Activated CD8-positive, alpha-beta memory T cell treated with anti-CD3 and anti-CD28 coated beads, Interleukin-2, amount 50 U/mL, for 48 hours (primary cell): Measurements from ENCODE around the gene COX8A.
"Not testable (repeated sequence)": the region's sequence is repeated elsewhere in the genome, so short reads cannot be mapped to it uniquely, and the experiment has no call there.

Source experiments
- DNase-seq: peaks from one replicate; pipeline ENCODE4 v3.0.0-alpha.2; 2020

Gene COX8A

DNA sequence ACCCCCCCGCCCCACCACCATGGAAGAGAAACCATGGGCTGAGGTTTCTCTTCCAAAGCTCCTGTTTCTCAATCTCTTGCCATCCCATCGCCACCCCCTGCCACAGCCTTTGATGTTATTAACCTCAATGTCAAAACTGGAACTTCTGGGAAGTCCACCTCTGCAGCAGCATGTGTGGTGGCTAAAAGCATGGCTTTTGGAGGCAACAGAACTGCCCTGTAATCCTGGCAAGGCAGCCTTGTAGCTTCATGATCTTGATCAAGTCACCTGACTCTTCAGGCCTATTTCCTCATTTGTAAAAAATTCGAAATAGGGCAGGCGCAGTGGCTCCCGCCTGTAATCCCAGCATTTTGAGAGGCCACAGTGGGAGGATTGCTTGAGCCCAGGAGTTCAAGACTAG, 3.5 kb upstream of the COX8A start:
- DNase-seq, result no peak

DNA sequence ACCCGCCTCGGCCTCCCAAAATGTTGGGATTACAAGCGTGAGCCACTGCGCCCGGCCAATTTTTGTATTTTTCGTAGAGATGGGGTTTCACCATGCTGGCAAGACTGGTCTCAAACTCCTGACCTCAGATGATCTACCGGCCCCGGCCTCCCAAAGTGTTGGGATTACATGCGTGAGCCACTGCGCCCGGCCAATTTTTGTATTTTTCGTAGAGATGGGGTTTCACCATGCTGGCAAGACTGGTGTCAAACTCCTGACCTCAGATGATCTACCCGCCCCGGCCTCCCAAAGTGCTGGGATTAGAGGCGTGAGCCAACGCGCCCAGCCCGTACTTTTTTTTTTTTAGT, 535 bp upstream of the COX8A start:
- DNase-seq, result not testable (repeated sequence)

DNA sequence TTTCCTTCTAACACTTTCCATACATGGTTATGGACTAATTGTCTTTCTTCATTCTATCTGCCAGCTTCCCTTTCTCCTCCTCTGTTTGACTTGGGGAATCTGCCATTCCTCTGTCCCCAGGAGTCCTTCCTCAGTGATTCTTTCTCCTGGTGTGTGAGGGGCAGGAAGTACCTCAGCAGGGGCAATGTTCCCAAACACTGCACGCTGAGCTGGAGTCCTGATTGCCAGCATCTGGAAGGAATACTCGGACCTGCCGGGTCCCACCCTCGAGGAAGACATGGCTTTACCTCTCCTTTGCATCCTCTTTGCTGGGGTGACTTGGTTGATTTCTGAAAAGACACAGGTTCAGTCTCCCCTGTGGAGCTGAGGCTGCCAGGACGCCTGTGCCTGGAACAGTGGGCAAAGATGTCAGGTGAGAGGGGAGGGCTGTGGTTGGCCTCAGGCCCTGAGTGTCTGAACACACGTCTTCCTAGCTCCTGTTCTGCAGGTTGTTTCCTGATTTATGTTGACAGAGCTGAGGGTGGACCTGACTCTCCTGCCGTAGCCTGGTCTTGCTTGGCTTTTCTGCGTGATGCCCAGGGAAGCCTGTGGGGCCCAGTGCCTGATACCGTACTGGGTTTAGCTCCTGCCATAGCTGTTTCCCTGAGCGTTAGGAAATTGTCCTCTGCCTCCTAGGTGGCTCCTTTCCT, 4.3 kb downstream of the COX8A start:
- DNase-seq, result no peak

DNA sequence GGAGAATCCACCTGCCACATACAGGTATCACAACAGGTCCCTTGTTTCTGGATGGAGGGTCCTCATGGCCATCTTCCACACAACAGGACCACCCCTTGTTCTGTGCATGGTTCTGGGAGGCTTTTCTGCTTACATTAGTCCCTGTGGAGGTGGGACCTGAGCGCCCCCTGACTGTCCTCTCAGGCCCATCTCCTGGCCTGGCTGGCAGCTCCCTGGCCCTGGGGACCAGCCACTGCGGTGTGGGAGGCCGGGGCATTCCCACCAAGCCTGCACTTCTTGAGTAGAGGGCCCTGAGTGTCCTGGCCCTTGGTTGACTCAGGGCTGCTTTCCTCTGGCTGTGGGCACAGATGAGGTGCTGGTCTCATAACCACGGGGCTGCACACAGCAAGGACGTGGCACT, 5.0 kb downstream of the COX8A start:
- DNase-seq, result no peak

DNA sequence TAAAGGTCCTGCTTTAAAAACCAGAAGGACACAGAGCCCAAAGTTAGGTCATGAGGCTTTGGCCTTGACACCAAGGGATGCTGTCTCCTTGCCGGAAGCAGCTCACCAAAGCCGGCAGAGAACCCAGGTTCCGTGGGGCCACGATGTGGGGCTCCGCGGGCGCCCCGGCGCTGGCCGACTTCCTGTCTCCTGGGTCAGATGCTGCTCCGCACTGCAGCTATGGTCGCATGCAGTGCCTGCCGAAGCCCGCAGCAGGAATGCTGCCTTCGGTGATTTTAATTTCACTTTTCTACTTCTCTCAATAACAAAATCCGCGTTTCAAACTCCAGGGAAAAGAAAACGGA, 11.4 kb downstream of the COX8A start:
- peak; percentile 90 for DNase-seq

DNA sequence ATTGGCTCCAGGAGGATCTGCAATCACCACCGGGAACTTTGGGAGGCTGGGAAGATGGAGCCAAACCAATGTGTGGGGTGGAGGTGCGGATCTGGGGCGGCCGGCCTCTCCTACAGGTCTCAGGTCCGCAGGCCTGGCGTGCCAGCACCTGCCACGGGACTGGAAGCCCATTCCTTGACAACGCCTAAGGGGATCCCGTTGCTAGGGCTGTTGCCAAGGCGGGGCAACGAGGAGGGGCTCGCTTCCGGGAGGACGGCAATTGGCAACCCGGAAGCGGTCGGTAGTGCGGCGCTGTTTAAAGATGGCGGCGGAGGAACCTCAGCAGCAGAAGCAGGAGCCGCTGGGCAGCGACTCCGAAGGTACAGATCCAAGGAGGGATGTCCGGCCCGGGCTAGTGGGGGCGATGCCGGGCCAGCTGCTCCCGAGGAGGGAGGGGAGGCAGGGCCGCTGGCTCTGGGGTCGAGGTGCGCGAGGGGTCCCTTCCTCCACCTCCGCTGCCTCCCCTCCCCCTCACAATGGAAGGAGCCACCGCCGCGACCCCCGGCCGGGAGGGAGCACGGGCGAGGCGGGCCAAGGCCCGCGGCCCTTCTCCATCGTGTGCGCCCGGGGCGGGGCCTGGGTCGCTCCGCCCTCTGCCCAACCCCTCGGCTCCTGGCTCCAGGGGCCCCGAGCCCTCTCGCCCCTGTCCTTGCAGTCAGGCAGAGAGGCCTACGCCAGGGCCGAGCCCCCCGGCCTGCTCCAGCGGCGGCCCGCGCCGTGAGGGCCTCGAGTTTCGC, 11.9 kb downstream of the COX8A start, which contains the start of gene OTUB1:
OTUB1 (plus strand) TSS at position 283 of the 776 bp plus-strand sequence; CDS start at position 302, 19 bp downstream.
- DNase-seq, result peak; percentile 91

DNA sequence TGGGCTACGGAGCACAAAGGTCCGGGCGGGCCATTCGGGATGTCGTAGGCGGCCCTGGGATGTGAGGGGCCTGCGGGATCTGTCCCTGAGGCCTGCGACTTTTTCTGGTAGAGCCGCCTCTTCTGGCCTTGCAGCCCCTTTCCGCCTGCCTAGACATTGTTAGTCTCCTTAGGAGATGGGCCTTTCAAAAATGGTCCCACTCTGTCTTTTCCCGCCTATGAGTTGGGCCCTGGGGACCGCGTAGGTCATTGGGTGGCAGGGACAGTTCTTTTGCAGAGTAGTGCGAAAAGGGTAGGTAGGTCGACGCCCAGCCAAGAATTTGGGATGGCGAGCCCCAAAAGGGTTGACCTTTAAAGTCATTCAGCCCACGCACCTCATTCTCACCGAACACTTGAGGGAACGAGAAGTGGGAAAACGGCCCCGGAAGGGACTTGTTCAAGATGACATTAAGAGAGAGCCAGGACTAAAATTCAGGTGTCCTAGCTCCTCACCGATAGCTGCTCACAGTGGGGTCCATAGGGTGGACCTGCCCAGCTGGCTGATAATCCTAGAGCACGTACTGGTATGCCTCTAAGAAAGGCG, 12.6 kb downstream of the COX8A start:
- no peak for DNase-seq

DNA sequence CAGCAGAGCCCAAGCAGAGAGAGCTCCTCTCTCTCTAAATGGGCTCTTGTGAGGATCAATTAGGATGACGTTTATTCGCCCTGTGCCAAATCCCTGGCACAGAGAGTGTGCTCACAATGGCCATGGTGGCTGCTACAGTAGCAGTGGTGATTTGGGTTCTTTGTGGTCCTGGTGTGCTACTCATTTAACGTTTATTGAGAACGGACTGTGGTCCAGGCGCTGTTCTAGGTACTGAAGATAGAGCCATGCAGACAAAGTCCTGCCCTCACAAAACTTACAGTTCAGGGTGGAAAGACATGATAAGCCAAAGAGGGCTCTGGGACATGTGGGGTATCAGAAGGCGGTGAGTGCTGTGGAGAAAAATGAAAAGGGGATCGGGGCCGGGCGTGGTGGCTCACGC, 17.1 kb downstream of the COX8A start:
- DNase-seq, result no peak

DNA sequence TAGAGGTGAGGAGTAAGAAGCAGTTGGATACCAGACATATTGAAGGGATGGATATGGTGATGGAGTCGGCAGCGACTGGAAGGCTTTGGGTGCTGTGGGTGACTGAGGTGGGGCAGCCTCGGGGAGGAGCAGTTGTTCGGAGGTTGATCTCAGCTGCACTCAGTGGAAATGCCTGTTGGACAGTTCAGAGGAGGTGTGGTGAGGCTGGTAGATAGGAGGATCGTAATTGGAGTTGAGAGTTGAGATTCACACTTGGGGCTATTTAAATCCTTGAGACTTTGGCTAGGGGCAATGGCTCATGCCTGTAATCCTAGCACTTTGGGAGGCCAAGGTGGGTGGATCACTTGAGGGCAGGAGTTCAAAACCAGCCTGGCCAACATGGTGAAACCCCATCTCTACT, 18.7 kb downstream of the COX8A start:
- DNase-seq, result no peak

DNA sequence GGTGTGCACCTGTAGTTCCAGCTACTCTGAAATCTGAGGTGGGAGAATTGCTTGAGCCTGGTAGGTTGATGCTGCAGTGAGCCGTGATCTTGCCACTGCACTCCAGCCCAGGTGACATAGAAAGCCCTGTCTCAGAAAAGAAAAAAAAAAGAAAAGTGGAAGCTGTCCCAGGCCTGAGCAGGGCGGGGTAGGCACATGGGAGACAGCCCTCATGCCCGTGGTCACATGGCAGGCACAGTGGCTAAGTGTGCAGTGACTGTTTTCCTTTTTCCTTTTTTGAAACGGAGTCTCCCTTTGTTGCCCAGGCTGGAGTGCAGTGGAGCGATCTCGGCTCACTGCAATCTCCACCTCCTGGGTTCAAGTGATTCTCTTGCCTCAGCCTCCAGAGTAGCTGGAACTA, 19.6 kb downstream of the COX8A start:
- DNase-seq, result no peak

DNA sequence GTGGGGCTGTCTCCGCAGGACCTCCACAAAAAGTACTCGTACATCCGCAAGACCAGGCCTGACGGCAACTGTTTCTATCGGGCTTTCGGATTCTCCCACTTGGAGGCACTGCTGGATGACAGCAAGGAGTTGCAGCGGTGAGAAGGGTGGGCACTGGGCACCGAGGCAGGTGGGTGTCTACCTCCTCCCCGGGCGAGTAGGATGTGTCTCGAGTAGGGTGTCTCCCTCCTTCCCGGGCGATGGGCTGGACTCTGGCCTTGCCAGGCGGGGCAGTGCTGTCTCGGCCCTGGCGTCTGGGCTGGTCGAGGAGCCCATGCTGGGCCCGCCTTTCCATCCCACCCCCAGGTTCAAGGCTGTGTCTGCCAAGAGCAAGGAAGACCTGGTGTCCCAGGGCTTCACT, 22.1 kb downstream of the COX8A start:
- no peak for DNase-seq

DNA sequence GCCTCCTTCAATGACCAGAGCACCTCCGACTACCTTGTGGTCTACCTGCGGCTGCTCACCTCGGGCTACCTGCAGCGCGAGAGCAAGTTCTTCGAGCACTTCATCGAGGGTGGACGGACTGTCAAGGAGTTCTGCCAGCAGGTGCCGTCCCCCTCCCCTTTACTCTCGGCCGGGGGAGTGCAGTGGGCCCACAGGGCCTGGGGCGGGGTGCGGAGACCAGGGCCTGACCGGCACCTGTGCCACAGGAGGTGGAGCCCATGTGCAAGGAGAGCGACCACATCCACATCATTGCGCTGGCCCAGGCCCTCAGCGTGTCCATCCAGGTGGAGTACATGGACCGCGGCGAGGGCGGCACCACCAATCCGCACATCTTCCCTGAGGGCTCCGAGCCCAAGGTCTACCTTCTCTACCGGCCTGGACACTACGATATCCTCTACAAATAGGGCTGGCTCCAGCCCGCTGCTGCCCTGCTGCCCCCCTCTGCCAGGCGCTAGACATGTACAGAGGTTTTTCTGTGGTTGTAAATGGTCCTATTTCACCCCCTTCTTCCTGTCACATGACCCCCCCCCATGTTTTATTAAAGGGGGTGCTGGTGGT, 22.8 kb downstream of the COX8A start:
- no peak for DNase-seq

DNA sequence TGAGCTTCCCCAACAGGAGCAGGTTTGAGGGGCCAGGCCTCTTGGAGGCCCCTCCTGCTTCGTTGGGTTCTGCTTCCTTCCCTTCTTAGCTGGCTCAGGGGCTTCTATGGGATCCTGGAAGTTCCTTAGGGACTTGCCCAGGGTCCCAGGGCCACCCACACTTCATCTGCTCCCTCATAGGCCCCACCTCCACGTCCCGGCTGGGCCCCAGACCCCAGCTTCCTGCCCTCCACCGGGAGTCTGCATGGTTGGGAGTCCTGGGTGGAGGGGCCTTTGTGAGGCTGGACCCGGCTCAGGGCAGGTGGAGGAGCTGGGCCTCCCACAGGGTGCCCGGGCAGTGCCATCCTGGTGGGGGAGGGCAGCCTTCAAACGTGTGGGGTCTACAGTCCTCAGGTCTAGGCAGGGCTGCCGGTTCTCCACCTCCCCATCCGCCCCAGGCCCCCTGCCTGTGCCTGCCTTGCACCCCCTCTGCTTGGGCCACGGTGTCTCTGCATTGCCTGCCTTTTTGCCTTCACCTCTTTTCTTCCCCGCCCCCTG, 23.4 kb downstream of the COX8A start:
- DNase-seq, result no peak

DNA sequence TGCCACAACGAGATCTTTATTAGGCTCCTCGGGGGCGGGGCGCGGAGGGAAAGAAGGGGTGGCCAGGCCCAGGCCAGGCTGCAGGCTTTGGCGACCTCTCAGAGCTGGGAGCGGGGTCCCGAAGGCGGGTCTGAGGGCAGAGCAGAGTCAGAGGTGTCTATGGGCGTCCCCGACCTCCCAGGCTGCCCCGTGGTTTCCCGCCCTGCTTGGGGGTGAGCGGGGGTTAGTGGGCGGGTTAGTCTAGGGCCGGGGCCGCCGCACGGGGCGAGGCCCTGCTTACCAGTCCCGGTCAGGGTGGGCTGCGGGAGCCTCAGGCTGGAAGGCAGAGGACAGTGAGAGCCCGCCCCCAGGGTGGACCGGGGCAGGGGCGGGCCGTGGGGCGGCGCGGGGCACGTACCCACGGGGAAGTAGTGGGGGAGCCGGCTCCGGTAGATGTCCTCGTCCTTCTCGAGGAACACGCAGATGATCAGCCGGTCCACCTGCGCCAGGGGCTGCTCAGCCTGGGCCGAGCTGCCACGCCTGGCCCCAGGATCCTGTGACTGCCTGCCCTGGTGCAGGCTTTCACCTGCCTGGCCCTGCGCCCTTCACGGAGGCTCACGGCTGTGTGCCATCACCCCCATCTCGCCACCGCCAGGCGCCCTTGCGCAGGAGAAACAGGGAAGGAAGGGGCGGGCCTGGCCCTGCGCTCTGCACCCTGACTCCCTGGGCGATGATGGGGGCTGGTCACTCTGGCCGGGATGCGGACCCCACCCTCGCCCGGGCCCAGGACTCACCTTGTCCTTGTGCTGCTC, 24.3 kb downstream of the COX8A start:
- no peak for DNase-seq

DNA sequence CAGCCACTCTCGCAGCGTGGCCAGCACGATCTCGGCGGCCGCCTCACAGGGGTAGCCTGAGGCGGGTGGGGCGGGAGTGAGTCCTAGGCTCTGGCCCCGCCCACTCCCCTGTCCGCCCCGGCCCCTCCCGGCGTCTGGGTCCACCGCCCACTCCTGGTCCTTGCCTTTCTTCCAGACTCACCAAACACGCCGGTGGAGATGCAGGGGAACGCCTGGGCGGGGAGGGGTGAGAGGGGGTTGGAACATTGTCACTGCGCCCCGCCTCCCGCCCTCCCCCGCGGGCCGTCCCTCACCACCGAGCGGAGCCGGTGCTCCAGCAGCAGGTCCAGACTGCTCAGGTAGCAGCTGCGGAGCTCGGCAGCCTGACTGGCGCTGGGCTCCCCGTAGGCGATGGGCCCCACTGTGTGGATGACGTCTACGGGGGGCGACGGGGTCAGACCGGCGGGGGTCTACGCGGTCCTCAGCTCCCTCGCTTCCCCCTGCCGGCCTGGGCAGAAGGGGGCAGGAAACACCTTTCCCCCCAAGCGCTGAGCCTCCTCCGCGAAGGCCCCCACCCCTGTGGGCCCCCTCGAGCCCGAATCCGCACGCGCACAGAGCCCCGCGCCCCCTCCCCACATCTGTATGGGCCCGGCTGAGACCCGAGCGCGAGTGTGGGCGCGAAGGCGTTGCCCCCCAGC, 25.1 kb downstream of the COX8A start:
- DNase-seq, result peak; percentile 80

DNA sequence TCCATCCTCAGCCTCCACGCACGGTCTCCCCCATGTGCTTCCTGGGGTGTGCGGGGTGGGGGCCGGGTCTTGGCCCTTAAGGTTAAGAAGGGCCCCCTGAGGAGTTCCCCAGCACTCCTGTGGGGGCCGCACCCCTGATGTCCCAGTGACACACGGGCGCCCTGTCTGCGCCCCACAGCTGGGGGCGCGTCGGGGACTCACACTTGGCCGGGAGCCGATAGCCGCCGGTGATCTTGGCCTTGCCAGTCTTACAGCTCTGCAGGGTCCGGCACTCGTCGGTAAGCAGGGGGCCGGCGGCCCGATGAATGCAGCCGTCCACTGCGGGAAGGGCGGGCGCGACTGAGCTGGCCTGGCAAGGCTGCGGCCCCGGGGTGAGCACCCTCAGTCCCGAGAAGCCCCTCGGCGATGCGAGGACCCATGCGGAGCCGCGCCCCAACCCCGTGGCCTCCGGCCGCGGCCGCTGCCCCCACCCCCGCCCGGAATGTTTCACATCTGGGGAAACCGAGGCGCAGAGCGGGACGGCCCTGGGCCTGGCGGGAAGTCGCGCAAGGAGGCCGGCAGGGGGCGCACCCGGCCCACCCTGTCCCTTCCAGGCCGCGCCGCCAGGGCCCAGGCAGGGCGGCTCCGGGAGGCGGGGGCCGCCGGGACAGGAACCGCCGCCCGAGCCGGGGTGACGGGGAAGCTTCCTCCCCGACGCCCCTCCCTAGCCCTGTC, 25.8 kb downstream of the COX8A start:
- peak; percentile 90 for DNase-seq

DNA sequence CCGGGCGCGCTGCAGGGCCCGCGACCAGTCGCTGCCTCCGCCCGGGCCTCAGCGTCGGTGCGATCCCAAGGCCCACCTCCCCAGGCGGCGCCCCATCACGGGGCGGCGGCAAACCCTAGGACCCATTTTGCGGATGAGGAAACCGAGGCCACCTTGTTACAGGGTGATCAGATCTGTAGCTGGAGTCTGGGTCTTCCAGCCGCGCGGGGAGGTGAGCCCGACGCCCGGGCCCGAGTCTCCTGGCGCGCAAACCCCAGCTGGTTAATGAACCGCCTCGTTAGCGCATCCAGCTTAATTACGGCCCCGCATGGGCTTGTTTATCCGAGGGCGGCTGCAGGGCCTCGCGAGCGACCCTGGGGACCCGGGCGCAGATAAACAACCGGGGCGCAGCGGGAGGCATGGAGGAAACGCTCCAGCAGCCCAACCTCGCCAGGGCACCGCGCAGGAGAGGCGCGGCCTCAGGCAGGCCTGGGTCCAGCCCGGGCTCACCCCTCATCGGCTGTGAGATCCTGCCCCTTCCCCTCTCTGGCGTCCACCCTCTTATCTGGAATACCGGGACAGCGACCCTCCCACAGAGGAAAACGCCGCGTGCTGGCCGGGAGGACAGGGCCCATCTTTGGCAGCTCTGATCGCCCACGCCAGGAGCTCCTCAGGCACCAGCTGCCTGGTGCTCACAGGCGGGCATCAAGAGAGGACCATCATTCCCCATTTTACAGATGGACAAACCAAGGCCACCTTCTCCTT, 26.5 kb downstream of the COX8A start:
- no peak for DNase-seq

DNA sequence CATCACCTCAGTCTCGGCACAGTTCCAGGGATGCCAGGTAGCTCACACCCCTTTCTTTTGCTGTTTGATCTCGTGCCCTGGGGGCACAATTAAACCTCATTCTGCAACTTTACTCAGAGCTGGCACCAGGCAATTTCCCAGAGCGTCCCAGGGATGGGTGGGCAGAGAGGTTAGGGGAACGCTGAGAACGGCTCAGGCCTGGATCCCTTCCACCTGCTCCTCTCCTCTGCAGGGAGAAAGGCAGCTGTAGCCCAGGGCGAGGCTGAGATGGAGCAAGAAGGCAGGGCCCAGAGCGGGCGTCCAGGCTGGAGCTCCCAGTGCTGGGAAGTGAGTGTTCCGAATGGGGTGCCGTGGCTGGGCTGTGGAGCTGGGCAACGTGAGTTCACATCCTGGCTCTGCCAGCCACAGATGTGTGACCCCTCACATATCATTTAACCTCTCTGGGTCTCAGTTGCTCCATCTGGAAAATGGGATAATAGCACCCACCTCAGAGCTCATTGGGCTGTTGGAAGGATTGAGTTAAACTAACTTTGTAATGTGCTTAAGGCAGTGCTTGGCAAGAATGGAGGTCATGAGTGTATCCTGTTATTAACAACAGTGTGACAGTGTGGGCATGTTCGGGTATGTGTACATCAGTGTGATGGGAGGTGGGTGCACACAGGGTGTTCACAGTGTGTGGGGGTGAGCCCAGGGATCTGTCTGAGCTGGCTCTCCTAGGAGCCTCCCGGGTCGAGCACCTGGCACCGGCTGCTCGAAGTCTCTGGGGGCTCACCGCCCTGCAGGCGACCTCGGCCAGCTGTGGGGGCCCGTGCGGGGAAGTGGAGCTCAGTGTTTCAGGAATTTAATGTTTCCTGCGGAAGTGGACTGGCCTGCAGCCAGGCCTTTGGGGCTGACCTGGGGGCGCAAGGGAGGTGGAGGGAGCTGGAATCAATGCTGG, 27.3 kb downstream of the COX8A start:
- DNase-seq, result no peak

DNA sequence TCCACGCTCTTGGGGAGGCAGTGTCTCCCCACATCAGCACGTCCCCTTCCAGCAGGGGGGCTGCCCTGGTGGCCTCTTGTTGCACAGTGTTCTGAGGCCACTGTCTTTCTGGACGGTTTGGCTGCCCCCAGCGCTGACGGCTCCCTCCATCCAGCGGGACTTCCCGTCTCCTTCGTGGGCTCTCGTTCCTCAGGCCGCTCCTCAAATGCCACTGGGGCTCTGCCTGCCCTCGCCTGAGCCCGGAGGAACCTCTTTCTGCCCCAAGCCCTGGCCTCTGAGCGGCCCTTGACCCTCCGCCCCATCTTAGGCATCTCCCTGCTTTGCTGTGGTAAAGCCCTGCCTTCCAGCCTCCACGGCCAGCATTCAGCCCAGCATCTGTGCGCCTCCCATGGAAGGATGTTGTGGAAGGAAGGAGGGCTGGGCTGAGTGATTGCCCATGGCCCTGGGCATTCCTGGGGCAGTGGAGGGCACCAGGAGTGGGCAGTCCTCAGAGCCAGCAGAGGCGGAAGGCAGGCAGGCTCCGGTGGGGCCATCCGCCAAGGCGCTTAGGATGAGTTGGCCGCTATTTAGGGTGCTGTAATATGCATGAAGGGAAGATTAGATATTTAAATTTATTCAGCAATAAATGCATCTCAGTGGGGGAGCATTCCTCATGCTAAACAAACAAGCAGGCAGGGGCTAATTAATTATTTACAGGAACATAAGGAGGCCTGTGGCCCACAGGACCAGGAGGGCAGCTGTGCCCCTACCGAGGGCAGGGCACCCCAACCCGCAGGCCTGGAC, 29.6 kb downstream of the COX8A start:
- DNase-seq, result no peak
